Muscle of leg (tissue), 16 donors: Measurements from ENCODE around the gene GDNF. TPM values are rescaled to one million over a fixed set of nuclear protein-coding genes. Genes with fewer than 3 reads are reported as not detected.

Source experiments
- DNase-seq: peaks from one replicate; pipeline ENCODE4 v3.0.0; 2013
- H3K27ac ChIP-seq: one replicate; pipeline ENCODE4 v1.5.1; 2013; ENCODE audit warnings: mild to moderate bottlenecking, low read length, control low read depth
- H3K27me3 ChIP-seq: one replicate; pipeline ENCODE4 v1.6.1; 2013; ENCODE audit warnings: low read length; ENCODE audit not compliant: control insufficient read depth, insufficient read depth
- H3K36me3 ChIP-seq: one replicate; pipeline ENCODE4 v1.6.1; 2013; ENCODE audit warnings: low read length; ENCODE audit not compliant: control insufficient read depth, insufficient read depth
- H3K4me1 ChIP-seq: one replicate; pipeline ENCODE4 v1.6.1; 2013; ENCODE audit warnings: low read length; ENCODE audit not compliant: control insufficient read depth, insufficient read depth
- H3K4me3 ChIP-seq: one replicate; pipeline ENCODE4 v1.5.1; 2013; ENCODE audit warnings: low read length, control low read depth
- H3K9me3 ChIP-seq: replicated peaks from 2 replicates; pipeline ENCODE4 v1.6.1; 2013; ENCODE audit warnings: low read depth, low read length; ENCODE audit not compliant: control insufficient read depth
- WGBS: methylation state at CpG from one replicate; pipeline ENCODE4 v1.1.5; 2013; ENCODE audit warnings: missing lambda C conversion rate; ENCODE audit not compliant: insufficient coverage; 5-methylcytosine and 5-hydroxymethylcytosine counted together
- long read RNA-seq, 11 donors: transcript quantifications; one replicate each; lab custom pipeline, GENCODE V29; 2026
- polyA plus RNA-seq, 8 donors: library from polyadenylated mRNA; unstranded; fragments of 120-200 nt; gene quantifications; one replicate each; pipeline versions ENCODE4 v1.2.1 to v1.2.3, GENCODE V29; 2013; ENCODE audit warnings: inconsistent platforms in 1 of 8, low replicate concordance in 1 of 8; ENCODE audit not compliant: insufficient read length in 8 of 8, insufficient read depth in 1 of 8
- total RNA-seq: library from RNA; stranded (reverse); fragments of 120-200 nt; gene quantifications from one replicate; pipeline ENCODE4 v1.2.4, GENCODE V29; 2013

GDNF gene
- total RNA-seq: 1.6 TPM
- polyA plus RNA-seq: 1 to 10 TPM in 7 of 8 donors, under 1 TPM in 1; 0.80 to 6.4 (median 3.3) TPM
- long read RNA-seq, donor 1: 0 reads
- long read RNA-seq, donor 2: 0 reads
- long read RNA-seq, donor 3: 0 reads
- long read RNA-seq, donor 4: 0 reads
- long read RNA-seq, donor 5, partial matches to known transcripts: 0 of 1 reads
- long read RNA-seq, donor 5, other reads (novel, unspliced or antisense): 0 of 1 reads
- long read RNA-seq, donor 6: 0 reads
- long read RNA-seq, donor 7, partial matches to known transcripts: 0 of 2 reads
- long read RNA-seq, donor 7, other reads (novel, unspliced or antisense): 0 of 2 reads
- long read RNA-seq, donor 8: 0 reads
- long read RNA-seq, donor 9: 0 reads
- long read RNA-seq, donor 10: 0 reads
- long read RNA-seq, donor 11, partial matches to known transcripts: 0 of 1 reads
- long read RNA-seq, donor 11, other reads (novel, unspliced or antisense): 0 of 1 reads

- Histone ChIP-seq H3K4me1 (peaks cover 50% of the 10 kb centered on the region), H3K9me3 (no peaks in the 10 kb centered on the region), H3K4me3 (peak within 1 kb of the TSS; percentile 51), H3K27ac (peak within 1 kb of the TSS; percentile 65), H3K27me3 (peaks cover 81% of the 10 kb centered on the region), H3K36me3 (no peaks in the 10 kb centered on the region)
- 2% methylated on average over 61 of the region's 66 CpGs for WGBS
- DNase-seq: peak; percentile 85
Measured at GRCh38 chr5:37839407-37840052, at the start of gene GDNF. Gene GDNF, minus strand, starts transcription at chr5:37840041. Its CDS starts 5,245 bp downstream, at chr5:37834796.

- H3K9me3 ChIP-seq: no peaks in the 10 kb centered on the region
- no peak for DNase-seq
- 65% methylated on average over 2 of the region's 6 CpGs for WGBS
- no peak overlapping the region for H3K27ac ChIP-seq
- H3K36me3 ChIP-seq: no peaks in the 10 kb centered on the region
- H3K4me1 ChIP-seq: peaks cover 10% of the 10 kb centered on the region
- no peaks in the 10 kb centered on the region for H3K27me3 ChIP-seq
- no peak overlapping the region for H3K4me3 ChIP-seq
Measured at GRCh38 chr5:37888476-37888875, 48.6 kb upstream of the GDNF start.

GRCh38 chr5:37886242-37886905, 46.5 kb upstream of the GDNF start:
- Histone ChIP-seq H3K27me3 (no peaks in the 10 kb centered on the region), H3K27ac (no peak overlapping the region), H3K4me1 (peaks cover 10% of the 10 kb centered on the region), H3K36me3 (no peaks in the 10 kb centered on the region), H3K9me3 (no peaks in the 10 kb centered on the region), H3K4me3 (no peak overlapping the region)
- DNase-seq: peak; percentile 17
- 19% methylated on average over 5 of the region's 9 CpGs for WGBS

GRCh38 chr5:37882636-37883035, 42.8 kb upstream of the GDNF start:
- Histone ChIP-seq H3K4me1 (peaks cover 7% of the 10 kb centered on the region), H3K27me3 (peaks cover 2% of the 10 kb centered on the region), H3K36me3 (no peaks in the 10 kb centered on the region), H3K9me3 (no peaks in the 10 kb centered on the region), H3K27ac (no peak overlapping the region), H3K4me3 (no peak overlapping the region)
- WGBS: no CpG with 5 or more reads among the region's 3 CpGs
- DNase-seq: peak; percentile 22

- DNase-seq: no peak
- H3K9me3 ChIP-seq: no peaks in the 10 kb centered on the region
- H3K27ac ChIP-seq: no peak overlapping the region
- WGBS: no CpG with 5 or more reads among the region's 3 CpGs
- H3K4me3 ChIP-seq: no peak overlapping the region
- no peaks in the 10 kb centered on the region for H3K36me3 ChIP-seq
- peaks cover 4% of the 10 kb centered on the region for H3K4me1 ChIP-seq
- H3K27me3 ChIP-seq: peaks cover 2% of the 10 kb centered on the region
Measured at GRCh38 chr5:37881359-37881758, 41.5 kb upstream of the GDNF start.

GRCh38 chr5:37876943-37877342, 37.1 kb upstream of the GDNF start:
- Histone ChIP-seq H3K4me1 (no peaks in the 10 kb centered on the region), H3K27me3 (peaks cover 2% of the 10 kb centered on the region), H3K9me3 (no peaks in the 10 kb centered on the region), H3K36me3 (no peaks in the 10 kb centered on the region), H3K4me3 (no peak overlapping the region), H3K27ac (no peak overlapping the region)
- no peak for DNase-seq
- no CpG with 5 or more reads among the region's 3 CpGs for WGBS

- Histone ChIP-seq H3K27ac (no peak overlapping the region), H3K36me3 (no peaks in the 10 kb centered on the region), H3K27me3 (peaks cover 2% of the 10 kb centered on the region), H3K4me3 (no peak overlapping the region), H3K9me3 (no peaks in the 10 kb centered on the region), H3K4me1 (no peaks in the 10 kb centered on the region)
- WGBS: no CpG with 5 or more reads among the region's 1 CpG
- DNase-seq: no peak
Measured at GRCh38 chr5:37876245-37876644, 36.4 kb upstream of the GDNF start.

- Histone ChIP-seq H3K9me3 (no peaks in the 10 kb centered on the region), H3K36me3 (no peaks in the 10 kb centered on the region), H3K27ac (no peak overlapping the region), H3K4me3 (no peak overlapping the region), H3K4me1 (no peaks in the 10 kb centered on the region), H3K27me3 (no peaks in the 10 kb centered on the region)
- whole genome bisulfite sequencing: 50% methylated on average over 3 of the region's 6 CpGs
- no peak for DNase-seq
Measured at GRCh38 chr5:37875051-37875787, 35.4 kb upstream of the GDNF start.

GRCh38 chr5:37873988-37874387, 34.1 kb upstream of the GDNF start:
- no peak overlapping the region for H3K27ac ChIP-seq
- no peaks in the 10 kb centered on the region for H3K36me3 ChIP-seq
- DNase-seq: no peak
- no peaks in the 10 kb centered on the region for H3K4me1 ChIP-seq
- H3K27me3 ChIP-seq: no peaks in the 10 kb centered on the region
- WGBS: 75% methylated on average over 4 of the region's 7 CpGs
- H3K4me3 ChIP-seq: no peak overlapping the region
- no peaks in the 10 kb centered on the region for H3K9me3 ChIP-seq
